GM12878 (cell line): ENCODE data around the gene FAM98C. TPM values are rescaled to one million over a fixed set of nuclear protein-coding genes. Genes with fewer than 3 reads are reported as not detected.

ENCODE experiments used
- ATAC-seq: fragments of 200-7000 bp; cut with Tn5 transposase; 3 replicates; pipeline ENCODE4 v1.9.1; 2020; ENCODE audit warnings: mild to moderate bottlenecking, moderate library complexity
- BruUV-seq: library from RNA; stranded (reverse); fragments of 400-500 nt; replicated peaks from 2 replicates; lab custom pipeline; 2021; lab: Mats Ljungman, UMichigan
- CTCF ChIA-PET: fragments of 300-600 bp; sonication (Branson Sonifier 250); formaldehyde crosslinking; extraction: SDS; loops from one replicate; lab custom pipeline; 2021; ENCODE audit warnings: inconsistent platforms; lab: Yijun Ruan, JAX
- POLR2A ChIA-PET: fragments of 350-600 bp; formaldehyde crosslinking; extraction: SDS; loops from one replicate; lab custom pipeline; 2021; ENCODE audit warnings: inconsistent platforms; lab: Charles Lee
- RAD21 ChIA-PET: fragments of 300-600 bp; sonication (Branson Sonifier 250); formaldehyde crosslinking; loops from one replicate; lab custom pipeline; 2023; ENCODE audit warnings: antibody characterized with exemption; ENCODE audit not compliant: unreplicated experiment; lab: Charles Lee
- SMC1A ChIA-PET: fragments of 300-600 bp; sonication (Branson Sonifier 250); formaldehyde crosslinking; loops from one replicate; lab custom pipeline; 2023; ENCODE audit not compliant: unreplicated experiment, uncharacterized antibody; lab: Charles Lee
- DNase-seq: peaks from one replicate; pipeline ENCODE4 v3.0.0-alpha.2; 2011; ENCODE audit warnings: low read depth, low spot score
- FAIRE-seq: peaks from 3 replicates; lab custom pipeline; 2011; peaks lifted over from hg19 to GRCh38; lab: Jason Lieb, UNC
- H2AFZ ChIP-seq: 2 replicates; pipeline ENCODE4 v1.6.0; 2011; ENCODE audit warnings: low read depth, low read length, control low read depth; ENCODE audit not compliant: control insufficient read depth
- H3K27ac ChIP-seq: 2 replicates; pipeline ENCODE4 v1.5.1; 2011; ENCODE audit warnings: control low read depth; ENCODE audit not compliant: control insufficient read depth, insufficient read depth
- H3K27me3 ChIP-seq, 2 experiments: replicated peaks in 1 of 2; 2 replicates each; pipeline versions ENCODE4 v1.6.0 to v1.6.1; 2011; ENCODE audit warnings: low read length in 1 of 2; ENCODE audit not compliant: control insufficient read depth in 2 of 2, insufficient read depth in 2 of 2
- H3K36me3 ChIP-seq, 2 experiments: 2 replicates each; pipeline ENCODE4 v1.5.1; 2011; ENCODE audit warnings: low read length in 1 of 2; ENCODE audit not compliant: control insufficient read depth in 2 of 2, insufficient read depth in 2 of 2
- H3K4me1 ChIP-seq: 2 replicates; pipeline ENCODE4 v1.6.1; 2011; ENCODE audit warnings: mild to moderate bottlenecking, low read length, moderate library complexity, mixed read lengths; ENCODE audit not compliant: control insufficient read depth, insufficient read depth
- H3K4me2 ChIP-seq: 2 replicates; pipeline ENCODE4 v1.6.0; 2011; ENCODE audit warnings: control low read depth; ENCODE audit not compliant: control insufficient read depth, insufficient read depth
- H3K4me3 ChIP-seq: fragments of 200-600 bp; sonication (generic); 2 replicates; pipeline ENCODE4 v1.5.1; 2016
- H3K79me2 ChIP-seq: 2 replicates; pipeline ENCODE4 v1.6.0; 2011; ENCODE audit warnings: low read length; ENCODE audit not compliant: control insufficient read depth, insufficient read depth
- H3K9ac ChIP-seq: 2 replicates; pipeline ENCODE4 v1.8.0; 2011; ENCODE audit warnings: low read length, control low read depth, mixed read lengths; ENCODE audit not compliant: control insufficient read depth, insufficient read depth
- H3K9me3 ChIP-seq: replicated peaks from 3 replicates; pipeline ENCODE4 v1.5.1; 2011; ENCODE audit warnings: mild to moderate bottlenecking, low read length; ENCODE audit not compliant: control insufficient read depth, insufficient read depth
- H4K20me1 ChIP-seq: 2 replicates; pipeline ENCODE4 v1.6.0; 2011; ENCODE audit not compliant: control insufficient read depth, insufficient read depth
- CBX5 ChIP-seq: sonication (generic); IDR thresholded peaks from 2 replicates; pipeline ENCODE4 v1.6.1; 2016; ENCODE audit warnings: low read depth, moderate library complexity, mild to moderate bottlenecking, inconsistent platforms
- MYC ChIP-seq: IDR thresholded peaks from 2 replicates; pipeline ENCODE4 v1.6.1; 2011; ENCODE audit warnings: mild to moderate bottlenecking, low read length, moderate library complexity, inconsistent platforms; ENCODE audit not compliant: insufficient read depth, insufficient replicate concordance, insufficient read length, severe bottlenecking
- TCF12 ChIP-seq: IDR thresholded peaks from 2 replicates; pipeline ENCODE4 v1.6.1; 2011; ENCODE audit warnings: low read depth, mild to moderate bottlenecking, low read length
- YY1 ChIP-seq: IDR thresholded peaks from 2 replicates; pipeline ENCODE4 v1.6.1; 2011; ENCODE audit warnings: low read depth, mild to moderate bottlenecking, low read length
- WGBS: methylation state at CpG from one replicate; pipeline ENCODE4 v1.1.6; 2016; ENCODE audit warnings: low lambda C conversion rate; ENCODE audit not compliant: insufficient replicate concordance, insufficient coverage; ENCODE audit errors: missing lambda C conversion rate; 5-methylcytosine and 5-hydroxymethylcytosine counted together
- in situ Hi-C: fragments of 300-500 bp; cut with MboI; formaldehyde crosslinking; loops from 9 replicates; pipeline ENCODE4 v1.14.3; 2018; ENCODE audit warnings: mixed read lengths
- intact Hi-C: fragments of 100-400 bp; cut with micrococcal nuclease; formaldehyde crosslinking; loops from one replicate; pipeline ENCODE4 v1.14.2; 2022; ENCODE audit not compliant: unreplicated experiment
- polyA plus RNA-seq, 11 experiments: library from polyadenylated mRNA; depleted of rRNA in 4 of 11; unstranded in 6 of 11; stranded (reverse) in 5 of 11; fragments of >200 nt; fragmentation: Nextera tagmentation in 4 of 11; fragmentation: Illumina TruSeq in 1 of 11; extraction: Ambion mirVana in 4 of 11; extraction: Trizol in 1 of 11; gene quantifications; 1 replicate in 1 of 11; 2 replicates in 10 of 11; pipeline versions ENCODE4 v1.2.1 to v1.2.3, GENCODE V29; 2011 to 2016; ENCODE audit warnings: inconsistent platforms in 2 of 11, missing spikeins in 2 of 11, low read depth in 1 of 11
- total RNA-seq, 4 experiments: library from RNA; depleted of rRNA in 3 of 4; stranded (reverse); fragments of >200 nt in 3 of 4; fragmentation: Illumina TruSeq in 1 of 4; extraction: Trizol in 1 of 4; gene quantifications; 2 replicates each; pipeline versions ENCODE4 v1.2.1 to v1.2.3, GENCODE V29; 2013 to 2021
- TF ChIP-seq, protein P1 (sequence below): fragments of 450-650 bp; IDR thresholded peaks from 2 replicates; pipeline ENCODE4 v1.6.1; 2016; ENCODE audit warnings: mild to moderate bottlenecking
- TF ChIP-seq, protein P2 (sequence below): fragments of 450-650 bp; conservative IDR thresholded peaks from 2 replicates; pipeline ENCODE4 v1.6.1; 2017; ENCODE audit warnings: mild to moderate bottlenecking, moderate library complexity
- TF ChIP-seq, protein P3 (sequence below): fragments of 450-650 bp; IDR thresholded peaks from 2 replicates; pipeline ENCODE4 v1.6.1; 2017; ENCODE audit warnings: mild to moderate bottlenecking
- TF ChIP-seq, protein P4 (sequence below): fragments of 450-650 bp; IDR thresholded peaks from 2 replicates; pipeline ENCODE4 v1.6.1; 2017; ENCODE audit warnings: antibody characterized with exemption, mild to moderate bottlenecking, moderate library complexity
- TF ChIP-seq, protein P5 (sequence below): fragments of 450-650 bp; IDR thresholded peaks from 2 replicates; pipeline ENCODE4 v1.6.1; 2018; ENCODE audit warnings: mild to moderate bottlenecking, low read depth, moderate library complexity; ENCODE audit not compliant: partially characterized antibody

Gene FAM98C
- total and polyA plus RNA-seq, 10 of the 15 experiments (the other 5 are each of a cell fraction or from before 2014, with no cell fraction given), result 1.4 to 17.2 (median 9.5) TPM

DNA sequence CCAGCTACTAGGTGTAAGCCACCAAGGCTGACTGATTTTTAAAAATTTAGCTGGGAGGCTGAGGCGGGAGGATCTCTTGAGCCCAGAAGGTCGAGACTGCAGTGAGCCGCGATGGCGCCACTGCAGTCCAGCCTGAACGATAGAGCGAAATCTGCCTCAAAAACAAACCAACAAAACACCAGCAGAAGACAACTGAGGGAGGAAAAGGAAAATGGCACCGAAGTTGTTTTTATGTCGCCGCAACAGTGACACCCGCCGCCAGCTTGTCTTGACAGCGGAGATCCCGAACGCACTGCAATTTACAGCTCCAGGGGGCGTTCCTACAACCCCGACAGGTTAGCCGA lies 298 bp upstream of the FAM98C start (continued):
- TF ChIP-seq, protein P1, sequence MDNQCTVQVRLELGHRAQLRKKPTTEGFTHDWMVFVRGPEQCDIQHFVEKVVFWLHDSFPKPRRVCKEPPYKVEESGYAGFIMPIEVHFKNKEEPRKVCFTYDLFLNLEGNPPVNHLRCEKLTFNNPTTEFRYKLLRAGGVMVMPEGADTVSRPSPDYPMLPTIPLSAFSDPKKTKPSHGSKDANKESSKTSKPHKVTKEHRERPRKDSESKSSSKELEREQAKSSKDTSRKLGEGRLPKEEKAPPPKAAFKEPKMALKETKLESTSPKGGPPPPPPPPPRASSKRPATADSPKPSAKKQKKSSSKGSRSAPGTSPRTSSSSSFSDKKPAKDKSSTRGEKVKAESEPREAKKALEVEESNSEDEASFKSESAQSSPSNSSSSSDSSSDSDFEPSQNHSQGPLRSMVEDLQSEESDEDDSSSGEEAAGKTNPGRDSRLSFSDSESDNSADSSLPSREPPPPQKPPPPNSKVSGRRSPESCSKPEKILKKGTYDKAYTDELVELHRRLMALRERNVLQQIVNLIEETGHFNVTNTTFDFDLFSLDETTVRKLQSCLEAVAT, result 0 out of 2 replicates have a peak, but pooled peaks have one; percentile 41
- TF ChIP-seq YY1 (peak; percentile 69; the same call in 1 of the 2 replicates), MYC (no peak)

DNA sequence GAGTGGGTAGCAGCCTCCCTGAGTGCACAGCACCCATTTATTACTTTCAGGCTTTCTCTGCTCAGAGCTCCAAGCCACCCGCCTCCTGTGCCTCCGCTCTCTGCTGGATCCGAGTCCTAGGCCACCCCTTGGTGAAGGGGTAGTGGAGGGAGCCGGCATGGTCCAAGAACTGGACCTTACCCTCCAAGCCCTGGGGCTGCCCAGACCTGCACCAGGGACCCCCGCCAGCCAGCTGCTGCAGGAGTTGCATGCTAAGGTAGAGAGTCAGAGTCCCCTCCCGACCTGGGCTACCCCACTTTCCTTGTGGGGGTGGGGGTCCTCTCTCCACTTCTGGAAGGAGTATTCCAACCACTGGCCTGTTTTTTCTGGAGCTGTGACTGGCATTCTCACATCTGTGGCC lies 2.0 kb downstream of the FAM98C start:
- H3K27ac ChIP-seq, result no peak overlapping the region
- SMC1A ChIA-PET, result interaction anchor here (1.3 to 3.8 kb wide), 2 partner anchors 12 to 22 kb away, joined by 3 to 17 read pairs; partner anchors contain the start of gene RASGRP4
- POLR2A ChIA-PET, result interaction anchor here (0.5 kb wide), 1 partner anchor 241 kb away, joined by 3 read pairs; no protein-coding TSS in a partner anchor
- no peaks in the 10 kb centered on the region for H3K79me2 ChIP-seq
- H3K4me2 ChIP-seq, result no peak overlapping the region
- WGBS, result 95% methylated on average over 6 of the region's 6 CpGs
- ATAC-seq, result no peak
- CTCF ChIA-PET, result interaction anchor here (0.8 to 3.2 kb wide), 7 partner anchors 21 to 526 kb away, joined by 3 to 25 read pairs (median 4); partner anchors contain the start of genes MRPS12, PSMD8 and SARS2
- in situ Hi-C loops (loop anchor here (25.0 kb wide), 1 partner anchor 232 kb away; the partner anchor contains the start of gene ACTN4), intact Hi-C loops (loop anchor here (5.0 kb wide), 3 partner anchors 102 to 527 kb away; partner anchors contain the start of genes MRPS12 and SARS2)
- no TSS peak for BruUV-seq
- no peak overlapping the region for H3K9ac ChIP-seq
- no peak overlapping the region for H3K4me3 ChIP-seq
- H3K36me3 ChIP-seq, result no peaks in the 10 kb centered on the region
- H3K4me1 ChIP-seq, result no peaks in the 10 kb centered on the region
- H4K20me1 ChIP-seq, result no peaks in the 10 kb centered on the region
- no peak for FAIRE-seq
- H2AFZ ChIP-seq, result no peak overlapping the region
- RAD21 ChIA-PET, result interaction anchor here (1.3 to 3.1 kb wide), 4 partner anchors 21 to 230 kb away, joined by 3 to 24 read pairs (median 10); partner anchors contain the start of gene RASGRP4
- no peaks in the 10 kb centered on the region for H3K9me3 ChIP-seq
- H3K27me3 ChIP-seq, result no peaks in the 10 kb centered on the region
- DNase-seq, result no peak
- TF ChIP-seq, protein P2, sequence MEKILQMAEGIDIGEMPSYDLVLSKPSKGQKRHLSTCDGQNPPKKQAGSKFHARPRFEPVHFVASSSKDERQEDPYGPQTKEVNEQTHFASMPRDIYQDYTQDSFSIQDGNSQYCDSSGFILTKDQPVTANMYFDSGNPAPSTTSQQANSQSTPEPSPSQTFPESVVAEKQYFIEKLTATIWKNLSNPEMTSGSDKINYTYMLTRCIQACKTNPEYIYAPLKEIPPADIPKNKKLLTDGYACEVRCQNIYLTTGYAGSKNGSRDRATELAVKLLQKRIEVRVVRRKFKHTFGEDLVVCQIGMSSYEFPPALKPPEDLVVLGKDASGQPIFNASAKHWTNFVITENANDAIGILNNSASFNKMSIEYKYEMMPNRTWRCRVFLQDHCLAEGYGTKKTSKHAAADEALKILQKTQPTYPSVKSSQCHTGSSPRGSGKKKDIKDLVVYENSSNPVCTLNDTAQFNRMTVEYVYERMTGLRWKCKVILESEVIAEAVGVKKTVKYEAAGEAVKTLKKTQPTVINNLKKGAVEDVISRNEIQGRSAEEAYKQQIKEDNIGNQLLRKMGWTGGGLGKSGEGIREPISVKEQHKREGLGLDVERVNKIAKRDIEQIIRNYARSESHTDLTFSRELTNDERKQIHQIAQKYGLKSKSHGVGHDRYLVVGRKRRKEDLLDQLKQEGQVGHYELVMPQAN, result no peak
- no peak for TF ChIP-seq CBX5
- TF ChIP-seq, protein P3, sequence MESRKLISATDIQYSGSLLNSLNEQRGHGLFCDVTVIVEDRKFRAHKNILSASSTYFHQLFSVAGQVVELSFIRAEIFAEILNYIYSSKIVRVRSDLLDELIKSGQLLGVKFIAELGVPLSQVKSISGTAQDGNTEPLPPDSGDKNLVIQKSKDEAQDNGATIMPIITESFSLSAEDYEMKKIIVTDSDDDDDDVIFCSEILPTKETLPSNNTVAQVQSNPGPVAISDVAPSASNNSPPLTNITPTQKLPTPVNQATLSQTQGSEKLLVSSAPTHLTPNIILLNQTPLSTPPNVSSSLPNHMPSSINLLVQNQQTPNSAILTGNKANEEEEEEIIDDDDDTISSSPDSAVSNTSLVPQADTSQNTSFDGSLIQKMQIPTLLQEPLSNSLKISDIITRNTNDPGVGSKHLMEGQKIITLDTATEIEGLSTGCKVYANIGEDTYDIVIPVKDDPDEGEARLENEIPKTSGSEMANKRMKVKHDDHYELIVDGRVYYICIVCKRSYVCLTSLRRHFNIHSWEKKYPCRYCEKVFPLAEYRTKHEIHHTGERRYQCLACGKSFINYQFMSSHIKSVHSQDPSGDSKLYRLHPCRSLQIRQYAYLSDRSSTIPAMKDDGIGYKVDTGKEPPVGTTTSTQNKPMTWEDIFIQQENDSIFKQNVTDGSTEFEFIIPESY, result no peak
- TF ChIP-seq, protein P4, sequence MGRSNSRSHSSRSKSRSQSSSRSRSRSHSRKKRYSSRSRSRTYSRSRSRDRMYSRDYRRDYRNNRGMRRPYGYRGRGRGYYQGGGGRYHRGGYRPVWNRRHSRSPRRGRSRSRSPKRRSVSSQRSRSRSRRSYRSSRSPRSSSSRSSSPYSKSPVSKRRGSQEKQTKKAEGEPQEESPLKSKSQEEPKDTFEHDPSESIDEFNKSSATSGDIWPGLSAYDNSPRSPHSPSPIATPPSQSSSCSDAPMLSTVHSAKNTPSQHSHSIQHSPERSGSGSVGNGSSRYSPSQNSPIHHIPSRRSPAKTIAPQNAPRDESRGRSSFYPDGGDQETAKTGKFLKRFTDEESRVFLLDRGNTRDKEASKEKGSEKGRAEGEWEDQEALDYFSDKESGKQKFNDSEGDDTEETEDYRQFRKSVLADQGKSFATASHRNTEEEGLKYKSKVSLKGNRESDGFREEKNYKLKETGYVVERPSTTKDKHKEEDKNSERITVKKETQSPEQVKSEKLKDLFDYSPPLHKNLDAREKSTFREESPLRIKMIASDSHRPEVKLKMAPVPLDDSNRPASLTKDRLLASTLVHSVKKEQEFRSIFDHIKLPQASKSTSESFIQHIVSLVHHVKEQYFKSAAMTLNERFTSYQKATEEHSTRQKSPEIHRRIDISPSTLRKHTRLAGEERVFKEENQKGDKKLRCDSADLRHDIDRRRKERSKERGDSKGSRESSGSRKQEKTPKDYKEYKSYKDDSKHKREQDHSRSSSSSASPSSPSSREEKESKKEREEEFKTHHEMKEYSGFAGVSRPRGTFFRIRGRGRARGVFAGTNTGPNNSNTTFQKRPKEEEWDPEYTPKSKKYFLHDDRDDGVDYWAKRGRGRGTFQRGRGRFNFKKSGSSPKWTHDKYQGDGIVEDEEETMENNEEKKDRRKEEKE, result no peak
- TF ChIP-seq, protein P5, sequence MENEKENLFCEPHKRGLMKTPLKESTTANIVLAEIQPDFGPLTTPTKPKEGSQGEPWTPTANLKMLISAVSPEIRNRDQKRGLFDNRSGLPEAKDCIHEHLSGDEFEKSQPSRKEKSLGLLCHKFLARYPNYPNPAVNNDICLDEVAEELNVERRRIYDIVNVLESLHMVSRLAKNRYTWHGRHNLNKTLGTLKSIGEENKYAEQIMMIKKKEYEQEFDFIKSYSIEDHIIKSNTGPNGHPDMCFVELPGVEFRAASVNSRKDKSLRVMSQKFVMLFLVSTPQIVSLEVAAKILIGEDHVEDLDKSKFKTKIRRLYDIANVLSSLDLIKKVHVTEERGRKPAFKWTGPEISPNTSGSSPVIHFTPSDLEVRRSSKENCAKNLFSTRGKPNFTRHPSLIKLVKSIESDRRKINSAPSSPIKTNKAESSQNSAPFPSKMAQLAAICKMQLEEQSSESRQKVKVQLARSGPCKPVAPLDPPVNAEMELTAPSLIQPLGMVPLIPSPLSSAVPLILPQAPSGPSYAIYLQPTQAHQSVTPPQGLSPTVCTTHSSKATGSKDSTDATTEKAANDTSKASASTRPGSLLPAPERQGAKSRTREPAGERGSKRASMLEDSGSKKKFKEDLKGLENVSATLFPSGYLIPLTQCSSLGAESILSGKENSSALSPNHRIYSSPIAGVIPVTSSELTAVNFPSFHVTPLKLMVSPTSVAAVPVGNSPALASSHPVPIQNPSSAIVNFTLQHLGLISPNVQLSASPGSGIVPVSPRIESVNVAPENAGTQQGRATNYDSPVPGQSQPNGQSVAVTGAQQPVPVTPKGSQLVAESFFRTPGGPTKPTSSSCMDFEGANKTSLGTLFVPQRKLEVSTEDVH, result no peak
- no peak for TF ChIP-seq TCF12
